GM18870 (cell line): ENCODE results near the gene ASAP2.

Source experiments
- ATAC-seq: cut with Tn5 transposase; IDR thresholded peaks from one replicate; pipeline ENCODE4 v1.9.1; 2021; ENCODE audit warnings: moderate library complexity; ENCODE audit not compliant: unreplicated experiment

Gene ASAP2

GRCh38 chr2:9419541-9419940, 212.9 kb downstream of the ASAP2 start:
- no peak for ATAC-seq

- no peak for ATAC-seq
These were observed 213.9 kb downstream of the ASAP2 start for GRCh38 chr2:9420495-9420894.

GRCh38 chr2:9422321-9423099, 215.9 kb downstream of the ASAP2 start:
- peak; percentile 20 for ATAC-seq

GRCh38 chr2:9423100-9423921, 216.7 kb downstream of the ASAP2 start, which contains the start of the genes CPSF3 and ITGB1BP1:
TSS of gene CPSF3 (plus strand) at chr2:9423654. CDS start at chr2:9423774, 120 bp downstream.
TSS of gene ITGB1BP1 (minus strand) at chr2:9423528. CDS start at chr2:9418697, 4,831 bp downstream.
- peak; percentile 61 for ATAC-seq

GRCh38 chr2:9423922-9424272, 217.3 kb downstream of the ASAP2 start:
- no peak for ATAC-seq

GRCh38 chr2:9424447-9425164, 218.0 kb downstream of the ASAP2 start:
- ATAC-seq = no peak

- ATAC-seq = no peak
These were observed 222.5 kb downstream of the ASAP2 start for GRCh38 chr2:9428965-9429577.

- ATAC-seq = no peak
These were observed 224.0 kb downstream of the ASAP2 start for GRCh38 chr2:9430316-9431293.

GRCh38 chr2:9434489-9434888, 227.9 kb downstream of the ASAP2 start:
- ATAC-seq = no peak

GRCh38 chr2:9439536-9439935, 232.9 kb downstream of the ASAP2 start:
- no peak for ATAC-seq

GRCh38 chr2:9440058-9440727, 233.6 kb downstream of the ASAP2 start:
- no peak for ATAC-seq

GRCh38 chr2:9441556-9441955, 234.9 kb downstream of the ASAP2 start:
- no peak for ATAC-seq

GRCh38 chr2:9443526-9443925, 236.9 kb downstream of the ASAP2 start:
- no peak for ATAC-seq

GRCh38 chr2:9445089-9445488, 238.5 kb downstream of the ASAP2 start:
- ATAC-seq = no peak

- ATAC-seq = no peak
These were observed 244.6 kb downstream of the ASAP2 start for GRCh38 chr2:9451231-9451630.
